NCI-H1417 (cell line): ENCODE results near the gene POLRMT.
"Not testable (repeated sequence)": the region's sequence is repeated elsewhere in the genome, so short reads cannot be mapped to it uniquely, and the experiment has no call there.

Source experiments
- DNase-seq, 3 experiments: peaks; one replicate each; lab custom pipeline; 2025; lab: John Stamatoyannopoulos, UW

Gene POLRMT

GRCh38 chr19:628168-628567 is 5.2 kb downstream of the POLRMT start:
- DNase-seq, result peak in 1 of 3 experiments; percentile 28

GRCh38 chr19:626566-626965 is 6.8 kb downstream of the POLRMT start:
- DNase-seq, result not testable (repeated sequence)

DNA sequence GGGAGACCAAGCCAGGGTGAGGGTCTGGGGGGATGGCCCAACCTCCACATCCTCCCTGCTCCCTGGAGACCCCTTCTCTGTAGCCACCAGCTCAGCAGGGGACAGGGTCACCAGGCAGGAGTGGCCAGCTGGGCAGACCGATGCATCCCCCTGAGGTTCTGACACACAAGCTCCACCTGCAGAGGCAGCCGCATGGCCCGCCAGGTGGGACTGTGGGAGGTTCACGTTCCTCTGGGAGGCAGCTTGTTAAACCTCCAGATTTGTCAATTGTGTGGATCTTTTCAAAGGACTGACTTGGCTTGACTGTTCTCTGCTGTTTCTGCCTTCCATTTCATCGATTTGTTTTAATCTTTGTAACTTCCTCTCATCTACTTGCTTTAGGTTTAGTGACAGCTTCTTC is 8.1 kb downstream of the POLRMT start:
- DNase-seq, result no peak

- DNase-seq, result no peak
Observed at GRCh38 chr19:624433-625109, 8.8 kb downstream of the POLRMT start.

GRCh38 chr19:623974-624373 is 9.4 kb downstream of the POLRMT start:
- DNase-seq, result no peak

- DNase-seq, result no peak
Observed at GRCh38 chr19:623175-623916, 10.0 kb downstream of the POLRMT start.

DNA sequence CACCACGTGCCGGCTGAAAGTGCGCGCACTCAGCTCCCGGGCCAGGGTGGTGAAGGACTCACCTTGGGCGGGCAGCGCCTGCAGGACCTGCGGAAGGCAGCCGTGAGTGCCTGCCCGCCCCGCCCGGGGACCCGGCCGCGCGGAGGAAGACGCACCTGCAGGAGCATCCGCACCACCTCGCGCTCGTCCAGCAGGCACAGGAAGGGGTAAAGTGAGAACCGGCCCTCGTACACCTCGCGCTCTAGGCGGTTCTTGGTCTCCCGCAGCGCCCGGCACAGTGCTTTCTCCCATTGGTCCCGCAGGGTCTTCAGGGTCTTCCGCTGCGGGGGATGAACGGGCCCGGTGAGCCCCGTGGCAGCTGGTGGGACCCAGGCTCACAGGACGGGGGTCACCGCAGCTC is 10.7 kb downstream of the POLRMT start:
- DNase-seq, result no peak

DNA sequence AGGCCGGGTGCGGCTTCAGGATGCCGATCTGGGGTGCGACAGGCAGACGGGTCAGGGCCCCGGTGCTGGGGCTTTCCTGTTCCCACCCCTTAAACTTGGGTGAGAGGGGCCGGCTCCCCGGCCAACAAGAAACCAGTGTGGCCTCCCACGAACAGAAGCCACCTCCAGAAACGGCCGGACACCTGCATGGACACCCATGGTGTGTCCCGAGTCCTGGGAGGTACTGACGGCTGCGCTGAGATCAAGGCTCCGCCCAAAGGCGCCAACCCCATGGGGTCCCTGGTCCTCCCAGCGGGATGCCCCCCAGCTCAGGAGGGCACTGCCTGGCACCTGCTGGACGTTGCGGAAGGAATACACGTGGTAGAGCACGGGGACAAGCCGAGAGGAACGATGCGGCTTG is 11.5 kb downstream of the POLRMT start:
- no peak for DNase-seq

- DNase-seq, result not testable (repeated sequence)
Observed at GRCh38 chr19:621191-621590, 12.1 kb downstream of the POLRMT start.

DNA sequence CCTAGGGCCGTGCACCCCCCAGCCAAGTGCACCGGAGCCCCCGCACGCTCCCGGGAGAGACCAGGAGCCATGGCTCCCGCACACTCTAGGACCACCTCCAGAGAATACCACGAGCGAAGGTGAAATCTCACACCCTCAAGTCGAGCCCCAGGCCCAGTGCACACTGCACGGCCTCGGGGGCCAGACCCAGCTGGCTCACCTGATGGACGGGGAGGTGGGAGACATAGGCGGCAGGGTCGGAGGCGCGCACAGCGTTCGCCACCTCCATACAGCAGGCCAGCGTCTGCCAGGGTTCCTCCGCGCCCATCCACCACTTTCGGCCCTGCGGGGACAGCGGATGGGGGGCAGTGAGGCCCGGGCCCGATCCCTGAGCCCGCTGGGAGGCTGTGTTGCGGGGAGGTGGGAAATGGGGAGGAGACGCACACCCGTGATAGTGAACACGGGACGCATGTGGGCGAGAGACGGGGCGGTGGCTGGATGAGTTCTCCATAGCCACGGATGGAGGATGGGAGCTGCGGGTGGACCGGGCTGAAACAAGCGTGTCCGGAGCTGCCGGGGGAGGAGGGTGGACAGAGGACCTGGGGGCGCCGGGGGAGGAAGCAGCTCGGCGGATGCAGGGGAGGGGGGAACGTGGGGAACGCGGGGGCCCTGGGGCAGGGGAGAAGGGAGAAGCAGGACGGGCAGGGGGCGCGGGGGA is 13.0 kb downstream of the POLRMT start:
- DNase-seq, result no peak

DNA sequence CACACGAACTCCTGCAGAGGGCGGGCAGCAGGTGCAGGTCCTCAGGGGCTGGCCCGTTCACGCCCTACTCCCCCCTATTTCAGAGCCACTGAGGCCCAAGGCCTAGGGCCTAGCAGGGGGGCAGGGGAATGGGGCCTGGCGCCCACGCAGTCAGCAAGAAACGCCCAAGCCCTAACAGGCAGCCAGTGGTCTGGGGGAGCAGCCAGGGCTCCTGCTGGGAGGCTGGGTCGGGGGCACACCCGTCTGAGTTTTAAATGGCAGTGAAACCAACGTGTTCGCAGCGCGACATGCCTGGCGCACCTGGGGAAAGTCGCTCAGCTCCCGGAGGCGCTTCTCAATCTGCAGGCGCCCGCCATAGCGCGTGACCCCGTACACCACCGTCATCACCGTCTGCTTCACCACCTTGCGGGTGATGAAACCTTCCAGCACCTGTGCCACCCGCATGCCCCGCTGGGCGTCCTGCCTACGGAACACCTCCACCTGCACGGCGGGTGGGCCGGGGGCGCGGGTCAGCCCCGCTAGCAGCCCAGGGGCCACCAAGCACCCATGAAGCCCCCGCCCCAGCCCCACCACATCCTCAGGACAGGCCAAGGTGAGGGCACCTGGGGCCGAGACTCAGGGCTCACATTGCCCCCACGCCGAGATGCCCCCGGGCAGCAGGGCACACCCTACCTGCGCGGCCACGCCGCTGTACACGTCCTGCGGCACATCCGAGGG is 13.9 kb downstream of the POLRMT start:
- no peak for DNase-seq

DNA sequence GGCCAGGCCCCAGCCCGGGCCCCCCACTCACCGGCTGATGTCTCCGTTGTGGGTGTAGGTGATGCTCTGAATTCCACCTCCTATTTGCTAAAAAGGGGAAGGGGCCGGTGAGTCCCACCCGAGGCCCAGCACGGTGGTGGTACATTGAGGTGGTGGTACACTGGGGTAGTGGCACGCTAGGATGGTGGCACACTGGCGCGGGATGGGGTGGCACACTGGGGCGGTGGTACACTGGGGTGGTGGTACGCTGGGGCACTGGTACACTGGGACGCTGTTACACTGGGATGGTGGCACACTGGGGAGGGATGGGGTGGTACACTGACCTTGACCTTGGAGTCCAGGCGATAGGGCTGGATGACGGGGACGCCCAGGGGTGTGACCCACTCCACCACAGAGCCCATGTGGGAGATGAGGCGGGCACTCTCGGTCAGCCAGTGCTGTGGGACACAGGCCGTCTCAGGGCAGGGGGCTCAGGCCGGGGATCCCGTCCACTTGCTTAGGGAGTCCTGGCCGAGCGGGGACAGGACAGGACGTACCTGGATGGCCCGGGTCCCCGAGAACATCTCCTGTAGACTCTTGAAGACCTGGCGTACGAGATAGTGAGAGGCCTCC is 14.6 kb downstream of the POLRMT start:
- DNase-seq, result no peak

DNA sequence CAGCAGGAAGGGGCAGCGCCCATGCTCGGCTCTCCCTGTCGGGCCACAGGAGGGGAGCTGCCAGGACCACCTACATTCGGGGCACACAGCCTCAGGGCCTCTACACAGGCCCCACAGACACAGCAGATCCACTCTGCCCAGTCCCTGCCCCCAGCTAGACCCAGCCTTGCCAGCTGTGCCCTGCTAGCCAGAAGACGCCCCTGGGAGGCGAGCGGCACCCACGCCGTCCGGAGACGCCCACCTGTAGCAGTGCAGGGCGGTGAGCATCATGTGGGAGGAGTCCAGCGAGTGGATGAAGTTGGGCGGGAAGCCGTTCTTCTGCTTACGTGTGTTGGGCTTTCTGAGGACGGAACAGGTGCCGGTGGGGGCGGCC is 15.1 kb downstream of the POLRMT start:
- no peak for DNase-seq

DNA sequence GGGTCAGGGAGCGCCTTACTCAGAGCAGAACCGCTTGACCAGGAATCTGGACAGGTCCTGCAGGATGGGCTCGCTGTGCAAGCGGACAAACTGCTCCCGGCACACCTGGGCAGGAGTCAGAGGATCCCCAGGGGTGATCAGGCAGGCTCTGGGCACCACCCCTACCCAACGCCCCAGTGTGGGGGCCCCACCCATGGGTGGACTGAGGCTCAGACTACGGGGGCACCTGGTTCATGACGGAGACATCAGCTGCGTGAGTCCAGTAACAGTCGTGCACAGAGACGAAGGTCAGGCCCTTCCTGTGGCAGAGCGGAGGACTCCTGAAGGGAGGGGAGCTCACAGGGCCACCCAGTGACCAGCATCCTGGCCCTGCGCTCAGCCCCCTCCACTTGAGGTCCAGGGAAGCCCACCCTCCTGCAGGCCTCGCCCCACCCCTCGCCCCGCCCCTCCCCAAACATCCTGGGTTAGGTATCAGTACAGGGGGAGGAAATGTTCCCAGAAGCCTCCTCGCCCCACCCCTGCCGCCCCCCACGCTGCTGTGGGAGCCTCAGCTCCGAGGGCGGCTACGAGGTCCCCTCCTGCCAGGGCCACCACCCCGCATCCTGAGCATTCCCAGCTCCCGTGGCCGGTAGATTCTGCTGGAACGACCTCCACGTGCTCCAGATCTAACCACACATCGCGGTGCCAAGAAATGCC is 15.6 kb downstream of the POLRMT start:
- no peak for DNase-seq

GRCh38 chr19:616747-617526 is 16.4 kb downstream of the POLRMT start:
- DNase-seq, result no peak

DNA sequence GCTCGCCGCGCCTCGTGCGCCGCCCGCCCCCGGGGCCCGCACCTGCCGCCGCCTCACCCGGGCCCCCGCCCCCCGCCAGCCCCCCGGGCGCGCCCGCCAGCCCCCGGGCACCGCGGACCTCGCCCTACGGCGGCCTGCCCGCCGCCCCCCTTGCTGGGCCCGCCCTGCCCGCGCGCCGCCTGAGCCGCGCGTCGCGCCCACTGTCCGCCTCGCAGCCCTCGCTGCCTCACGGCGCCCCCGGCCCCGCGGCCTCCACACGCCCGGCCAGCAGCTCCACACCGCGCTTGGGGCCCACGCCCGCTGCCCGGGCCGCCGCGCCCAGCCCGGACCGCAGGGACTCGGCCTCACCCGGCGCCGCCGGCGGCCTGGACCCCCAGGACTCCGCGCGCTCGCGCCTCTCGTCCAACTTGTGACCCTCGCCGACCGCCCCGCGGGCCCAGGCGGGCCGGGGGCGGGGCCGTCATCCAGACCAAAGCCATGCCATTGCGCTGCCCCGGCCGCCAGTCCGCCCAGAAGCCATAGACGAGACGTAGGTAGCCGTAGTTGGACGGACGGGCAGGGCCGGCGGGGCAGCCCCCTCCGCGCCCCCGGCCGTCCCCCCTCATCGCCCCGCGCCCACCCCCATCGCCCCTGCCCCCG is 17.2 kb downstream of the POLRMT start:
- no peak for DNase-seq

DNA sequence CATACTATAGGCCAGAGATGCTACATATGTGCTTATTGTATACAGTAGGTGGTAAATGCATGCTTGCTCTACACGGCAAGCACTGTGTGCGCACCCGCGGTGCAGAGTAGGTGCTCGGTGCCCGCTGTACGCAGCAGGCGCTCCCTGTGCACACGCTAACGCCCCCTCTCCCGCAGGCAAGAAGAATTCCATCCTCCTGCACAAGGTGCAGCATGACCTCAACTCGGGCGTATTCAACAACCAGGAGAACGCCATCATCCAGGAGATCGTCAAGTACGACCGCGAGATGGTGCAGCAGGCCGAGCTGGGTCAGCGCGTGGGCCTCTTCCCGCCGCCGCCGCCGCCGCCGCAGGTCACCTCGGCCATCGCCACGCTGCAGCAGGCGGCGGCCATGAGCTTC is 17.7 kb downstream of the POLRMT start:
- DNase-seq, result no peak

- no peak for DNase-seq
Observed at GRCh38 chr19:613732-614567, 19.4 kb downstream of the POLRMT start.

GRCh38 chr19:612941-613340 is 20.4 kb downstream of the POLRMT start:
- no peak for DNase-seq
